Embryonic facial prominence (tissue), 1 donor: ENCODE measurements around the gene RGMA.
"Not testable (repeated sequence)": the region's sequence is repeated elsewhere in the genome, so short reads cannot be mapped to it uniquely, and the experiment has no call there.

Source experiments
- DNase-seq: peaks from one replicate; pipeline ENCODE4 v3.0.0-alpha.2; 2016; ENCODE audit errors: extremely low spot score

RGMA gene

GRCh38 chr15:93066834-93067648 lies 22.0 kb downstream of the RGMA start:
- no peak for DNase-seq

GRCh38 chr15:93066224-93066681 lies 22.8 kb downstream of the RGMA start:
- no peak for DNase-seq

- DNase-seq, result no peak
Observed at GRCh38 chr15:93065641-93066045, 23.4 kb downstream of the RGMA start.

- no peak for DNase-seq
Observed at GRCh38 chr15:93063796-93064690, 25.0 kb downstream of the RGMA start.

GRCh38 chr15:93063262-93063671 lies 25.7 kb downstream of the RGMA start:
- no peak for DNase-seq

DNA sequence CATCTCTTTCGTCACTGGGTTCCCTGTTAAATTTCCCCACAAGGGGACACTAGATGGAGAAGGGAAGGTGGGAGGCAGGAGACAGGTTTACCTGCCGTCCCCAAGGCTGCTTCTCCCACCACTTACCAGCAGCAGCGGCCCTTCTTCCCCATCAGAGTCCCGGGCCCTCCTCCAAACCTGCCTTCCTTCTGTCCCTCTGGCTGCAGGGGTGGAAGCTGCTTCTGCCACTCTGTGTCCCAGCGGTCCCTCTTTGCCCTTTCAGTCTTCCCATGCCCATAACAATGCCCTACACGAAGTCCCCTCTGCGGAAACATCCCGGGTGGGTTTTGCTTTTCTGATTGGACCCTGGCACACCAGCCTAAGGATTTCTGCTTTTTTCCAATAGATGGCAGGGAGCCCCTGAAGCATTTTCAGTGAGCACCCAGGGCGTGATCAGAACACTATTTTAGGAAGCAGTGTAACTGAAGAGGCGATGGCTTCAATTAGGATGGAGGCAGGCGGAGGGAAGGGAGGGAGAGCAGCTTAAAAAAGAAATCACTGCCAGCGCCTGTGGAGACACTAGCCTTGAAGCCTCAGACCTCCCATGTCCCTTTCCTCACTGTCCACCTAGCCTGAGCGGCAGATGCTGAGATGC lies 26.3 kb downstream of the RGMA start:
- not testable (repeated sequence) for DNase-seq

DNA sequence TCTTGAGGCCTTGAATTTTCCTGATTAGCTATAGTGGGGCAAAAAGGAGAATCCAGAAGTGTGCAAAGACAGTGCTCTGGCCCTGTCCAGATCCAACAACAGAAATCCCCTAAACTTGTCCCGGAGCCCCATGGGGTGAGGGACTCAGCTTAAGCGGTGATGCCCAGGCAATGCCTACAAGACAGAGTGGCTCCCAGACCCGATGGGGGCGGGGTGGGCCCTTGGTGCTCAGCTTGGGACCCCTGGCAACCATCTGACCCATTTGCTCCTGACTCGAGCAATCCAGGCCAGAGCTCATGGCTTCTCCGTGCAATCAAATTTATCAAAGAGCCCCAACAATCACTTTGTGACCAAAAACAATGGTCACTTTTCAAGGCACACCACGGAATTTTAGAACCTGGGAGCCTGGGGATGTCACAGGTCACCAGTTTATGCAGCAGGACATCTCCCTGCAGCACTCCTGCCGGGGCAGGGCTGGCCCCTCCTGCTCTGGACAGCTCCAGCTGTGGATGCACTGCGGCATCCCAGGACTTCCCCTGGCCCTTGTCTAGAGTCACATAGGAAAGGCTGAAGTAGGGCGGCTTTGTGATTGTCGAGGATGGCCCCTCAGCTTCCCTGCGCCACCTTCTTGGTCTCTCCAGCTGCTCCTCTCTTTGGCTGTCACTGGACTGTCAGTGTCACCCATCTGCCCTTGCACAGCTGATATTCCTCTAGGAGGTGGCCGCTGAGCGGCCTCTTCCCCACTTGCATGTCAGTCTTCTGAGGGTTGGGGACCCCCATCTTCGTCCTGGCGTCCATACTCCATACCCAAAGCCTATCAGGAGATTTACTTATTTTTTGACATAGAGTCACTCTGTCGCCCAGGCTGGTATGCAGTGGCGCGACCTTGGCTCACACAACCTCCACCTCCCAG lies 28.4 kb downstream of the RGMA start:
- DNase-seq, result no peak

DNA sequence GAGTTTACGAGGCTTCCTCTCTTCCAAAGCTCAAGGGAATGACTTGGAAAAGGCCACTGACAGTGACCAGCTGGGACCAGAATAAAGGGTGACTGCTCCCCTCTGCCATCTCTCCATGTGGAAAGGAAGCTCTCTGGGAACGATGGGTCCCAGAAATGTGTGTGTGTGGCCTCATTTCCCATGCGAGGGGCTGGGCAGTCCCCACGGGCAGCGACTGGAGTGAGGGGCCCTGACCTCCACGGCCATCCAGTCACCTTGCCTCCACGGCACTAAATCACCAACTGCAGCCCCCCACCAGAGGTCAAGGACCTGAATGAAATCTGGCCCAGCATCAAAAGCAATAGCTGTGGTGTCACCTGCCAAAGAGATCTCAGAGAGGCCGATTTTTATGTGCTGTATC lies 29.6 kb downstream of the RGMA start:
- no peak for DNase-seq

DNA sequence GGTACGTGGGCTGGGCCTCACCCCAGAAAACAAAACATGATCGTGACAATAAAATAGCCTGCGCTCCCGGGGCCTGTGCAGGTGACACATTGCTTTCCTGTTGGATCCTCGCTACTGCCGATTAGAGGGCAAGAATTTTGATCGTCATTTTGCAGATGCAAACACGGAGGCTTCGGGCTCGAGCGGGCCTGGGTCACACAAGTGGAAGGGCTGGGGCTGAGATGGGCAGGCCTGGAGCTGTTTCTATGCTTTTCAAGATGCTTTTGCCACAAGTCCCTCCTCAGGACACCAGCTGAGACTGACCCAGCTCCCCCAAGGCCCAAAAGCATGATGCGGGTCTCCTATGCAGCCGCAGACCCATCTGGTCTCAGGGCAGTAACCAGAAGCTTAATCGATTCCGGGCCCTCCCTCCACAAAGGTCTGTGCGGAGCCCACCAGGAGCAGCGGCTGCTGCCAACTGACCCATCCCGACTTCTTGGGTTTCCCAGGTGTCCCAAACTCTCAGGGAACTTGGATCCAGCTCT lies 30.0 kb downstream of the RGMA start:
- no peak for DNase-seq

- DNase-seq, result no peak
Observed at GRCh38 chr15:93058128-93058527, 30.9 kb downstream of the RGMA start.

DNA sequence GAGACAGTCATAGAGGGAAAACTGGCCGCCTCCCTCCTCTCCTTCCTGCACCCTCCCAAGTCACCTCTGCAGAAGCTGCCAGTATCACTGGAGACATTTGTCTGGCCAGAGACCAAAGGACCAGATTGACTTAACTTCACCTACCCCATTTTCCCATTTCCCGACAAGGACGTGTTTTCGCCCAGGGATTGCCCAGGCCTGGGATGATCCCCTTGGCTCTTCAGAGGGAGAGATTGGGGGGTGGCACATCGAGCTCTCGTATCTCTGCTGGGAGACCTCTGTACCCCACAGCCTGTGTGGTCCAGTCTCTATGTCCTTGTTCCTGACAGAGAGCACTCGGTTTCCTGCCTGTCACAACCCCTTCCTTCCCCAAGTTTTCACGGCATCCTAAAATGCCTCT lies 31.4 kb downstream of the RGMA start:
- DNase-seq, result no peak

DNA sequence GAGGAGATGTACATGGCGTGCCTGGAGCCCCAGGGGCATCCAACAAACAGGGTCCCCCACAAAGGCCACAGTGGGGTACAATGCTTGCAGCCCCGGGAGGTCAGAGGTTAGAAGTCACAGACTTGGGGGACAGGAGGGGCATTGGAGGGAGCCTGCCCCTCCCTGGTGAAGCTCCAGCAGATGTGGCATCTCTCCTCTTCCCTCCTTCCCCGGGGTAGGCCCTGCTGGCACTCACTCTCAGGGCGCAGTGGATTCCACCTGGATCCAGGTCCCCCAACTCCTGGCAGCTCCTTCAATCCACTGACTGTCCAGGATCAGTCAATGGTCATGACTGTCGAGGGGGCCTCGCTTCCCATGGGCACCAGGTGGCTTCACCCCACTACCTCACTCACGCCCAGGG lies 32.2 kb downstream of the RGMA start:
- DNase-seq, result no peak

DNA sequence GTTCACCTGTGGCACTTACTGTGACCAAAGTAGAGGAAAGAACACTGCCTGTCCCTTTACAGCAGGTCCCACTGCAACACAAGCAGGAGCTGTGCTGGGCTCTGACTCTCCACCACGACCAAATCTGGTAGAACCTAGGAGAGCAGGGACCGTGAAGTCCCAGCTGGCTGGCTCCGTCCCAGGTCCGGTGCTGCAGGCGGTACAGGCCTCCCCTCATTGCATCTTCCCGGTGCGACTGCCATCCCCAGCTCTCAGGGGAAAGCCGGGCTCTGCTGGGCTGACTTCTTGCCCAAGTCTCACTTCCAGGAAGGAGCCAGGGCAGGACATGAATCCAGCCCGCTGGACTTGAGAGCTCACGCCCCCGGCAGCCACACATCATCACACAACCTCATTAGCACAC lies 33.8 kb downstream of the RGMA start:
- no peak for DNase-seq

- DNase-seq, result no peak
Observed at GRCh38 chr15:93052090-93052879, 36.7 kb downstream of the RGMA start.

DNA sequence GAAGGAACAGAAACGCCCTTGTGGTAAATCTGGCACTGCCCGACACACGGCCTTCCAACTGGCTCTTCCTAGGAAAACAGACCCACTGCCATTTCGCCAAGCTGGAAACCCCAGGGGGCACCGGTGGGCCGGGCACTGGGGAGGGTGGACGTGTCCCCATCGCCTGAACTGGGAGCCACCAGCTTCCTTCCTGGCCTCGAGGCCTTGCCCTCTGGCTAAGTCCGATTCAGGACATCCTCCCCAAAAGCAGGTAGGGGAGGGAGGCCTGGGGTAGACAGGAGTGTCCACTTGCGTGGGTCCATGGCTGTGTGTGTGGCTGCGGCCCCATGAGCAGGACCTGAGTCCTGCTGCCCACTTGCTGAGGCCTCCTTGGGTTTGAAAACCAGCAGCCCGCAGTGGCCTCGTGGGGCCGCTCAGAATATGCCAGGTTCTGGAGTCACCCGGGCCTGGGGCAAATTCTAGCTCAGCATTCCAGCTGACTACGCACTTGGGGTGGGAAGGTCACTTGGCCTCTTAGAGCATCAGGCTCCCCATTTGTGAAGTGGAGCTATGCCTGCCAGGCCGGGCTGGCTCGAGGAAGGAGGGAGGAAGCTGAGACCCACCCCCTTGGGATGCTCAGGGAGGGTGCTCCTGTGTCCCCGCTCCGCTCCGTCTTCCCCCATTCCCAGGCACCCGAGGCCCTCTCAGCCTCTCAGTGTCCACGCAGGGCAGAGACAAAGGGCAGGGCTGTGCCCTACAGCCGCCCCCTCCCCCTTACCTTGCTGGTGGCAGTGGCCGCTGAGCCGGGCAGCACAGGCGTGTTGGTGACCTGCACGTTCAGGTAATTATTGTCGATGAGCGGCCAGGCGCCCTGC lies 37.5 kb downstream of the RGMA start:
- DNase-seq, result no peak

DNA sequence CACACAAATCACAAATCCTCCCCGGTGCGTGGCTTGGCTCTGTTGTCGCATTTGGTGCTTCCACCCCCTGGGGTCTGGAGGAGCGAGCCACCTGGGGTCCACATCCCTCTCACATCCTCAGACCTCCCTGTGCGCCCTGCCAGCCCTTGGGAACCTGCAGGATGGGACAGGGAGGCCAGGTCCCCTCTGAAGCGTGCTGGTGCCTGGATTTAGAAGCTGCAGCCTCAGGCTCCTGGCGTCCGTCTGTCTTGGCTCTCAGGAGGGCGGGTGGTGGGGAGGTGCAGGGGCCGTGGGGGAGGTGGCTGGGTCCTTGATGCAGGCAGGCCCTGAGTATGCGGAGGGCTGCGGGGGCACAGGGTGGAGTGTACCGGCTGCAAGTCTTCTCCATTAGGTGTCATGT lies 38.4 kb downstream of the RGMA start:
- no peak for DNase-seq

DNA sequence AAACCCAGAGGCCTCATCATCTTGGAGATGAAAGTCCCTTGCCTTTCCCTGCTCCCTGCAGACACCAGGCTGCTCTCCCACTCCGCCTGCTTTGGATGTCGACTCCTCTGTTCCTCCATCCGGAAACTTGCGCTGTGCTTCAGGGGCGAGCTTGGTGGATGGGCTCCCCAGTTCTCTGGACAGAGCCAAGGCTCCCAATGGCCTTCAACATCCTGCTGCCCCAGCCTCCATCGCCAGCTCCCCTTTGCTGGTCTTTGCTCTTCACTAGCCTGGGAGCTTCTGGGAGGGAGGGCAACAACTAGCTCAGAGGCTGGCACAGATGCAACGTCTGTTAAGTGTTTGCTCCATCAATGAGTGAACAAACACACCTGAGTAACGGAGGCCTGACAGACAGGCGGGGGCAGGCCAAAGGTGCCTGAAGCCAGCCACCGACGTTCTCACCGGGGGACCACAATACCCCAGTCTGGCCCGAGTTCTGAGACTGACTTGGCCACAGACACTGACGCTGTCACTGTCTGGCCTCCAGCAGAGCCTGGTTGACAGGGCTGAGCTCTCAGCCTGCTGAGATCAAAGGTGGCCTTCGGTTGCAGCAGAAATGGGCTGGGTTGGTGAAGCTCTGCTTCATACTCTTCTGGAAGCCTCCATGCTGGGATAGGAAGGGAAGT lies 39.0 kb downstream of the RGMA start:
- no peak for DNase-seq

- DNase-seq, result no peak
Observed at GRCh38 chr15:93049233-93049632, 39.8 kb downstream of the RGMA start.

GRCh38 chr15:93048759-93049161 lies 40.3 kb downstream of the RGMA start:
- DNase-seq, result no peak
